COLO668 (cell line): ENCODE data around the gene FBXO48.

ENCODE experiments used
- DNase-seq: peaks from one replicate; lab custom pipeline; 2025; ENCODE audit not compliant: unreplicated experiment; lab: John Stamatoyannopoulos, UW

The FBXO48 gene

GRCh38 chr2:68438455-68439303 lies 28.4 kb downstream of the FBXO48 start:
- no peak for DNase-seq

- DNase-seq, result no peak
Measured at GRCh38 chr2:68436270-68436669, 30.8 kb downstream of the FBXO48 start.

GRCh38 chr2:68435615-68436014 lies 31.5 kb downstream of the FBXO48 start:
- no peak for DNase-seq

- no peak for DNase-seq
Measured at GRCh38 chr2:68434981-68435380, 32.1 kb downstream of the FBXO48 start.

- DNase-seq, result peak; percentile 73
Measured at GRCh38 chr2:68432696-68433658, 34.1 kb downstream of the FBXO48 start.

GRCh38 chr2:68431316-68431972 lies 35.6 kb downstream of the FBXO48 start:
- DNase-seq, result no peak

GRCh38 chr2:68429311-68429826 lies 37.7 kb downstream of the FBXO48 start:
- DNase-seq, result no peak

GRCh38 chr2:68428746-68429145 lies 38.3 kb downstream of the FBXO48 start:
- DNase-seq, result no peak

- no peak for DNase-seq
Measured at GRCh38 chr2:68428126-68428525, 39.0 kb downstream of the FBXO48 start.

- DNase-seq, result no peak
Measured at GRCh38 chr2:68426848-68427579, 40.1 kb downstream of the FBXO48 start.

GRCh38 chr2:68426446-68426845 lies 40.6 kb downstream of the FBXO48 start:
- no peak for DNase-seq

- DNase-seq, result no peak
Measured at GRCh38 chr2:68425503-68425902, 41.6 kb downstream of the FBXO48 start.

- no peak for DNase-seq
Measured at GRCh38 chr2:68423966-68424650, 43.0 kb downstream of the FBXO48 start.

- DNase-seq, result no peak
Measured at GRCh38 chr2:68420254-68420910, 46.7 kb downstream of the FBXO48 start.

- no peak for DNase-seq
Measured at GRCh38 chr2:68418855-68419254, 48.2 kb downstream of the FBXO48 start.

GRCh38 chr2:68418419-68418818 lies 48.7 kb downstream of the FBXO48 start:
- no peak for DNase-seq

- no peak for DNase-seq
Measured at GRCh38 chr2:68417926-68418325, 49.2 kb downstream of the FBXO48 start.

- no peak for DNase-seq
Measured at GRCh38 chr2:68416081-68416675, 50.9 kb downstream of the FBXO48 start.

GRCh38 chr2:68415521-68415920 lies 51.6 kb downstream of the FBXO48 start:
- no peak for DNase-seq
